Astrocyte (in vitro differentiated cells and primary cell): ENCODE data around the gene SH2D2A. TPM values are rescaled to one million over a fixed set of nuclear protein-coding genes. Genes with fewer than 3 reads are reported as not detected.

Source experiments
- DNase-seq: peaks from one replicate; pipeline ENCODE4 v3.0.0-alpha.2; 2010; ENCODE audit warnings: low read depth
- FAIRE-seq: peaks from 2 replicates; lab custom pipeline; 2011; peaks lifted over from hg19 to GRCh38; lab: Jason Lieb, UNC
- H2AFZ ChIP-seq: 2 replicates; pipeline ENCODE4 v1.6.0; 2012; ENCODE audit warnings: low read depth, low read length, inconsistent platforms
- H3K27ac ChIP-seq: 2 replicates; pipeline ENCODE4 v1.5.1; 2011; ENCODE audit warnings: low read depth, low read length, inconsistent platforms
- H3K27me3 ChIP-seq: 2 replicates; pipeline ENCODE4 v1.6.0; 2011; ENCODE audit warnings: low read length, inconsistent platforms; ENCODE audit not compliant: insufficient read depth
- H3K36me3 ChIP-seq: 2 replicates; pipeline ENCODE4 v1.5.1; 2011; ENCODE audit warnings: low read length, inconsistent platforms; ENCODE audit not compliant: insufficient read depth
- H3K4me1 ChIP-seq: 2 replicates; pipeline ENCODE4 v1.5.1; 2011; ENCODE audit warnings: low read length, inconsistent platforms; ENCODE audit not compliant: insufficient read depth
- H3K4me2 ChIP-seq: 2 replicates; pipeline ENCODE4 v1.6.0; 2012; ENCODE audit warnings: low read length, inconsistent platforms
- H3K4me3 ChIP-seq: 2 replicates; pipeline ENCODE4 v1.5.1; 2011; ENCODE audit warnings: low read depth, mild to moderate bottlenecking, low read length, inconsistent platforms; ENCODE audit not compliant: insufficient read depth
- H3K79me2 ChIP-seq: 2 replicates; pipeline ENCODE4 v1.6.0; 2012; ENCODE audit warnings: mild to moderate bottlenecking, low read length, inconsistent platforms; ENCODE audit not compliant: insufficient read depth
- H3K9ac ChIP-seq: 2 replicates; pipeline ENCODE4 v1.6.0; 2012; ENCODE audit warnings: mild to moderate bottlenecking, low read length, inconsistent platforms
- H3K9me3 ChIP-seq: 2 replicates; pipeline ENCODE4 v1.5.1; 2012; ENCODE audit warnings: low read depth, mild to moderate bottlenecking, low read length, inconsistent platforms; ENCODE audit not compliant: insufficient read depth
- H4K20me1 ChIP-seq: 2 replicates; pipeline ENCODE4 v1.6.0; 2012; ENCODE audit warnings: low read length, inconsistent platforms; ENCODE audit not compliant: insufficient read depth
- H3K27ac Mint-ChIP-seq: one replicate; pipeline ENCODE4 v1.8.0; 2021; ENCODE audit warnings: mild to moderate bottlenecking, mixed read lengths; ENCODE audit not compliant: unreplicated experiment
- H3K27me3 Mint-ChIP-seq: one replicate; pipeline ENCODE4 v1.8.0; 2021; ENCODE audit warnings: low read depth, mixed read lengths; ENCODE audit not compliant: unreplicated experiment
- H3K36me3 Mint-ChIP-seq: one replicate; pipeline ENCODE4 v1.8.0; 2021; ENCODE audit warnings: low read depth, mixed read lengths; ENCODE audit not compliant: unreplicated experiment
- H3K4me1 Mint-ChIP-seq: one replicate; pipeline ENCODE4 v1.8.0; 2021; ENCODE audit warnings: low read depth, mixed read lengths; ENCODE audit not compliant: unreplicated experiment
- H3K4me3 Mint-ChIP-seq: one replicate; pipeline ENCODE4 v1.8.0; 2021; ENCODE audit warnings: mild to moderate bottlenecking, moderate library complexity, mixed read lengths; ENCODE audit not compliant: unreplicated experiment
- H3K9me3 Mint-ChIP-seq: one replicate; pipeline ENCODE4 v1.8.0; 2021; ENCODE audit warnings: mild to moderate bottlenecking, mixed read lengths; ENCODE audit not compliant: unreplicated experiment
- EZH2 ChIP-seq: IDR thresholded peaks from 2 replicates; pipeline ENCODE4 v1.6.1; 2012; ENCODE audit warnings: mild to moderate bottlenecking, low read length, inconsistent platforms; ENCODE audit not compliant: insufficient read depth
- total RNA-seq: library from RNA; stranded (reverse); gene quantifications from 2 replicates; pipeline ENCODE4 v1.2.1, GENCODE V29; 2021
- TF ChIP-seq, protein P1 (sequence below): IDR thresholded peaks from 2 replicates; pipeline ENCODE4 v1.5.1; 2011; ENCODE audit warnings: low read depth, mild to moderate bottlenecking, inconsistent platforms, low read length, moderate library complexity; ENCODE audit not compliant: insufficient read depth

Gene SH2D2A
- total RNA-seq, 1 donor from 2014 or later: 1.1 TPM

DNA sequence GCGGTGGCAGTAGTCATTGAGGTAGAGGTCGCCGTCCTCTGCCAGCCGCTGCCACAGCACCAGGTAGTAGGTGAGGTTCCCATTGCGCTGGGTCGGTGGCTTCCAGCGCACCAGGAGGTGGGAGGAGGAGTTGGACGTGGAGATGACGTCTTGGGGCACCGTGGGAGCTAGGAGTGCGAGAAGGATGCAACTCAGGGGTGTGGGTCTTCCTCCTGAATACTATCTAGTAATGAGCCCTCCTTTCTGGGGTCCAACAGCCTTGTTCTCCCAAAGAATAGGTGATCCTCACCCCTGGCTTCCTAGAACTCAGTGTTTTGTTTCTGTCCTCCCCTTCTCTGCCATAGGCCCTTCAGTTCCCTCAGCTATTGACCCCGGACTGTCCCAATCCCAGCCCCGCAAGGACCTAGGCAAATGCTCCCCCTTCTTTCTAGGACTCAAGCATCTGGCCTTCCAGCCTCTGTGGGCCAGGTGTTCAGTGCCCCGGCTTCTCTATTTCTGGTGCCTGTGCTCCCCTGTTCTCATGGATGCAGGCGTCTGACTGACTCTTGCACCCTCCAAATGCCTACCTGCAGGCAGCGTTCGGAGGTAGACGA, 29.4 kb upstream of the SH2D2A start:
- Histone ChIP-seq H3K9me3 (no peaks in the 10 kb centered on the region), H3K4me2 (no peak overlapping the region), H3K79me2 (no peaks in the 10 kb centered on the region), H4K20me1 (no peaks in the 10 kb centered on the region), H3K4me1 (no peaks in the 10 kb centered on the region), H2AFZ (no peak overlapping the region), H3K27ac (no peak overlapping the region), H3K4me3 (no peak overlapping the region), H3K36me3 (no peaks in the 10 kb centered on the region), H3K9ac (no peak overlapping the region), H3K27me3 (peaks cover 71% of the 10 kb centered on the region)
- peaks cover 20% of the 10 kb centered on the region for H3K9me3 Mint-ChIP-seq
- H3K27ac Mint-ChIP-seq: no peak overlapping the region
- TF ChIP-seq, protein P1, sequence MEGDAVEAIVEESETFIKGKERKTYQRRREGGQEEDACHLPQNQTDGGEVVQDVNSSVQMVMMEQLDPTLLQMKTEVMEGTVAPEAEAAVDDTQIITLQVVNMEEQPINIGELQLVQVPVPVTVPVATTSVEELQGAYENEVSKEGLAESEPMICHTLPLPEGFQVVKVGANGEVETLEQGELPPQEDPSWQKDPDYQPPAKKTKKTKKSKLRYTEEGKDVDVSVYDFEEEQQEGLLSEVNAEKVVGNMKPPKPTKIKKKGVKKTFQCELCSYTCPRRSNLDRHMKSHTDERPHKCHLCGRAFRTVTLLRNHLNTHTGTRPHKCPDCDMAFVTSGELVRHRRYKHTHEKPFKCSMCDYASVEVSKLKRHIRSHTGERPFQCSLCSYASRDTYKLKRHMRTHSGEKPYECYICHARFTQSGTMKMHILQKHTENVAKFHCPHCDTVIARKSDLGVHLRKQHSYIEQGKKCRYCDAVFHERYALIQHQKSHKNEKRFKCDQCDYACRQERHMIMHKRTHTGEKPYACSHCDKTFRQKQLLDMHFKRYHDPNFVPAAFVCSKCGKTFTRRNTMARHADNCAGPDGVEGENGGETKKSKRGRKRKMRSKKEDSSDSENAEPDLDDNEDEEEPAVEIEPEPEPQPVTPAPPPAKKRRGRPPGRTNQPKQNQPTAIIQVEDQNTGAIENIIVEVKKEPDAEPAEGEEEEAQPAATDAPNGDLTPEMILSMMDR: no peak
- no peak for TF ChIP-seq EZH2
- no peak for FAIRE-seq
- H3K36me3 Mint-ChIP-seq: peaks cover 4% of the 10 kb centered on the region
- no peak overlapping the region for H3K4me3 Mint-ChIP-seq
- H3K27me3 Mint-ChIP-seq: peaks cover 92% of the 10 kb centered on the region
- no peak for DNase-seq
- peaks cover 4% of the 10 kb centered on the region for H3K4me1 Mint-ChIP-seq

GRCh38 chr1:156845055-156845952, 28.7 kb upstream of the SH2D2A start:
- H3K9me3 Mint-ChIP-seq: peaks cover 20% of the 10 kb centered on the region
- FAIRE-seq: no peak
- peaks cover 71% of the 10 kb centered on the region for H3K27me3 ChIP-seq

More at GRCh38 chr1:156845055-156845952, 28.7 kb upstream of the SH2D2A start:
- Histone ChIP-seq H3K79me2 (no peaks in the 10 kb centered on the region), H3K4me1 (no peaks in the 10 kb centered on the region), H3K4me2 (peak overlapping the region; percentile 41), H3K9me3 (no peaks in the 10 kb centered on the region), H2AFZ (no peak overlapping the region), H3K9ac (no peak overlapping the region), H3K4me3 (no peak overlapping the region), H3K27ac (no peak overlapping the region), H4K20me1 (no peaks in the 10 kb centered on the region), H3K36me3 (no peaks in the 10 kb centered on the region)
- no peak for TF ChIP-seq EZH2
- TF ChIP-seq, protein P1: no peak
- peaks cover 95% of the 10 kb centered on the region for H3K27me3 Mint-ChIP-seq
- H3K36me3 Mint-ChIP-seq: peaks cover 4% of the 10 kb centered on the region
- peaks cover 4% of the 10 kb centered on the region for H3K4me1 Mint-ChIP-seq
- no peak for DNase-seq
- no peak overlapping the region for H3K4me3 Mint-ChIP-seq
- H3K27ac Mint-ChIP-seq: no peak overlapping the region
